HK-2 (cell line): ENCODE results near the gene CEACAM3.

Experiments used
- DNase-seq: peaks from one replicate; pipeline ENCODE4 v3.0.0-alpha.2; 2018; ENCODE audit not compliant: unreplicated experiment

Gene CEACAM3

GRCh38 chr19:41792513-41793413 lies 3.6 kb upstream of the CEACAM3 start:
- DNase-seq = peak; percentile 21

GRCh38 chr19:41793414-41793727 lies 3.0 kb upstream of the CEACAM3 start:
- no peak for DNase-seq

GRCh38 chr19:41795031-41795461 lies 1.3 kb upstream of the CEACAM3 start:
- peak; percentile 35 for DNase-seq

- DNase-seq = no peak
Measured at GRCh38 chr19:41796901-41797300, 514 bp downstream of the CEACAM3 start.

- peak; percentile 63 for DNase-seq
Measured at GRCh38 chr19:41799444-41800000, 3.1 kb downstream of the CEACAM3 start.

- DNase-seq = no peak
Measured at GRCh38 chr19:41801031-41801430, 4.6 kb downstream of the CEACAM3 start.

- DNase-seq = no peak
Measured at GRCh38 chr19:41801792-41802211, 5.4 kb downstream of the CEACAM3 start.

GRCh38 chr19:41802770-41803169 lies 6.4 kb downstream of the CEACAM3 start:
- no peak for DNase-seq

GRCh38 chr19:41804336-41804735 lies 7.9 kb downstream of the CEACAM3 start:
- DNase-seq = no peak

- DNase-seq = no peak
Measured at GRCh38 chr19:41807176-41807575, 10.8 kb downstream of the CEACAM3 start.

- no peak for DNase-seq
Measured at GRCh38 chr19:41808663-41809566, 12.5 kb downstream of the CEACAM3 start.

GRCh38 chr19:41810301-41810700 lies 13.9 kb downstream of the CEACAM3 start:
- DNase-seq = no peak

- no peak for DNase-seq
Measured at GRCh38 chr19:41811036-41811435, 14.6 kb downstream of the CEACAM3 start.

GRCh38 chr19:41811981-41812380 lies 15.6 kb downstream of the CEACAM3 start:
- DNase-seq = no peak

GRCh38 chr19:41813911-41814310 lies 17.5 kb downstream of the CEACAM3 start:
- no peak for DNase-seq

GRCh38 chr19:41815301-41815700 lies 18.9 kb downstream of the CEACAM3 start:
- no peak for DNase-seq

GRCh38 chr19:41816761-41817160 lies 20.4 kb downstream of the CEACAM3 start:
- DNase-seq = no peak

GRCh38 chr19:41821003-41821735 lies 24.8 kb downstream of the CEACAM3 start:
- peak; percentile 16 for DNase-seq

- no peak for DNase-seq
Measured at GRCh38 chr19:41837981-41838708, 41.8 kb downstream of the CEACAM3 start.

- no peak for DNase-seq
Measured at GRCh38 chr19:41839211-41839610, 42.8 kb downstream of the CEACAM3 start.

- DNase-seq = no peak
Measured at GRCh38 chr19:41843371-41843770, 47.0 kb downstream of the CEACAM3 start.
